ENCODE results near the gene ZNF592. TPM values are rescaled to one million over a fixed set of nuclear protein-coding genes. Genes with fewer than 3 reads are reported as not detected.
"Not testable (repeated sequence)": the region's sequence is repeated elsewhere in the genome, so short reads cannot be mapped to it uniquely, and the experiment has no call there.

The ZNF592 gene
- polyA plus RNA-seq, 1 donor from 2014 or later = 3.9 TPM

DNA sequence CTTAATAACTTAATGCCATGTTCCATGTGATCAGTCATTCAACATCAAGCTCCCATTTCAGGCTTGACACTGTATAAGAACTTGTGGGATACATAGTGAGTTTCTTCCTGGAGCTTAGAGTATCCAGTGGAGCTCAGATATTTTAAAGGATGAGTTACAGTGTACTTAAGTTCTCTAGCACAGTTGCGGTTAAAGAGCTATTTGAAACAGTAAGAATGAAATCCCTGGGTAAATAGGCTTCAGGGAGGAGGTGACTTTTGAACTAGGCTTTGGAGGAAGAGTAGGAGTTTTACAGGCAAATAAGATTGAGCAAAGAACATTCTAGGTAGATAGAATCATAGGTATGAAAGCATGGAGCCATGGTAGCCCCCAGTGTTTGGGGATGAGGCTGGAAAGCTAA, 3.8 kb downstream of the ZNF592 start:
- no peaks in the 10 kb centered on the region for H3F3A ChIP-seq (ENCODE audit: insufficient read depth, low read length, poor library complexity, severe bottlenecking)
- no peaks in the 10 kb centered on the region for H4K20me1 ChIP-seq (ENCODE audit: insufficient read depth)
- no peaks in the 10 kb centered on the region for H3K36me3 ChIP-seq (ENCODE audit: insufficient read depth, low read length)
- TF ChIP-seq TAF1 (IDR thresholded peaks at IDR 0.05; ENCODE audit: low read depth) = no peak
- no peak for TF ChIP-seq EP300 (conservative IDR thresholded peaks at IDR 0.05; ENCODE audit: poor library complexity, severe bottlenecking)
- TF ChIP-seq RAD21 (conservative IDR thresholded peaks at IDR 0.05) = no peak
- TF ChIP-seq EZH2 (IDR thresholded peaks at IDR 0.05; ENCODE audit: borderline replicate concordance, insufficient read depth, low read length, poor library complexity, severe bottlenecking) = no peak
- TF ChIP-seq SMC3 (conservative IDR thresholded peaks at IDR 0.05; ENCODE audit: poor library complexity) = no peak
- TF ChIP-seq POLR2AphosphoS5 (IDR thresholded peaks at IDR 0.05) = no peak
- TF ChIP-seq, protein P1, sequence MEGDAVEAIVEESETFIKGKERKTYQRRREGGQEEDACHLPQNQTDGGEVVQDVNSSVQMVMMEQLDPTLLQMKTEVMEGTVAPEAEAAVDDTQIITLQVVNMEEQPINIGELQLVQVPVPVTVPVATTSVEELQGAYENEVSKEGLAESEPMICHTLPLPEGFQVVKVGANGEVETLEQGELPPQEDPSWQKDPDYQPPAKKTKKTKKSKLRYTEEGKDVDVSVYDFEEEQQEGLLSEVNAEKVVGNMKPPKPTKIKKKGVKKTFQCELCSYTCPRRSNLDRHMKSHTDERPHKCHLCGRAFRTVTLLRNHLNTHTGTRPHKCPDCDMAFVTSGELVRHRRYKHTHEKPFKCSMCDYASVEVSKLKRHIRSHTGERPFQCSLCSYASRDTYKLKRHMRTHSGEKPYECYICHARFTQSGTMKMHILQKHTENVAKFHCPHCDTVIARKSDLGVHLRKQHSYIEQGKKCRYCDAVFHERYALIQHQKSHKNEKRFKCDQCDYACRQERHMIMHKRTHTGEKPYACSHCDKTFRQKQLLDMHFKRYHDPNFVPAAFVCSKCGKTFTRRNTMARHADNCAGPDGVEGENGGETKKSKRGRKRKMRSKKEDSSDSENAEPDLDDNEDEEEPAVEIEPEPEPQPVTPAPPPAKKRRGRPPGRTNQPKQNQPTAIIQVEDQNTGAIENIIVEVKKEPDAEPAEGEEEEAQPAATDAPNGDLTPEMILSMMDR (IDR thresholded peaks at IDR 0.05; ENCODE audit: poor library complexity, severe bottlenecking) = no peak
- TF ChIP-seq MXI1 (conservative IDR thresholded peaks at IDR 0.05; ENCODE audit: poor library complexity, severe bottlenecking) = no peak
- TF ChIP-seq, protein P2, sequence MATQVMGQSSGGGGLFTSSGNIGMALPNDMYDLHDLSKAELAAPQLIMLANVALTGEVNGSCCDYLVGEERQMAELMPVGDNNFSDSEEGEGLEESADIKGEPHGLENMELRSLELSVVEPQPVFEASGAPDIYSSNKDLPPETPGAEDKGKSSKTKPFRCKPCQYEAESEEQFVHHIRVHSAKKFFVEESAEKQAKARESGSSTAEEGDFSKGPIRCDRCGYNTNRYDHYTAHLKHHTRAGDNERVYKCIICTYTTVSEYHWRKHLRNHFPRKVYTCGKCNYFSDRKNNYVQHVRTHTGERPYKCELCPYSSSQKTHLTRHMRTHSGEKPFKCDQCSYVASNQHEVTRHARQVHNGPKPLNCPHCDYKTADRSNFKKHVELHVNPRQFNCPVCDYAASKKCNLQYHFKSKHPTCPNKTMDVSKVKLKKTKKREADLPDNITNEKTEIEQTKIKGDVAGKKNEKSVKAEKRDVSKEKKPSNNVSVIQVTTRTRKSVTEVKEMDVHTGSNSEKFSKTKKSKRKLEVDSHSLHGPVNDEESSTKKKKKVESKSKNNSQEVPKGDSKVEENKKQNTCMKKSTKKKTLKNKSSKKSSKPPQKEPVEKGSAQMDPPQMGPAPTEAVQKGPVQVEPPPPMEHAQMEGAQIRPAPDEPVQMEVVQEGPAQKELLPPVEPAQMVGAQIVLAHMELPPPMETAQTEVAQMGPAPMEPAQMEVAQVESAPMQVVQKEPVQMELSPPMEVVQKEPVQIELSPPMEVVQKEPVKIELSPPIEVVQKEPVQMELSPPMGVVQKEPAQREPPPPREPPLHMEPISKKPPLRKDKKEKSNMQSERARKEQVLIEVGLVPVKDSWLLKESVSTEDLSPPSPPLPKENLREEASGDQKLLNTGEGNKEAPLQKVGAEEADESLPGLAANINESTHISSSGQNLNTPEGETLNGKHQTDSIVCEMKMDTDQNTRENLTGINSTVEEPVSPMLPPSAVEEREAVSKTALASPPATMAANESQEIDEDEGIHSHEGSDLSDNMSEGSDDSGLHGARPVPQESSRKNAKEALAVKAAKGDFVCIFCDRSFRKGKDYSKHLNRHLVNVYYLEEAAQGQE (IDR thresholded peaks at IDR 0.05; ENCODE audit: borderline replicate concordance) = no peak
- no peak overlapping the region for H3K4me3 ChIP-seq (ENCODE audit: low read length)
- H3K9ac ChIP-seq (ENCODE audit: low read length) = no peak overlapping the region
- no peak overlapping the region for H3K4me2 ChIP-seq (ENCODE audit: low read length)
- H3K9me3 ChIP-seq (ENCODE audit: low read length) = no peaks in the 10 kb centered on the region
- no peaks in the 10 kb centered on the region for H3K27me3 ChIP-seq (ENCODE audit: insufficient read depth, low read depth, low read length)
- no peaks in the 10 kb centered on the region for H3K9me2 ChIP-seq (ENCODE audit: insufficient read depth, low read length)
- no peak overlapping the region for H3K27ac ChIP-seq (ENCODE audit: low read length)
- no peak overlapping the region for H2AFZ ChIP-seq (ENCODE audit: low read depth, low read length)
- H3K79me2 ChIP-seq (replicated peaks; ENCODE audit: insufficient read depth, low read length) = peaks cover 70% of the 10 kb centered on the region

DNA sequence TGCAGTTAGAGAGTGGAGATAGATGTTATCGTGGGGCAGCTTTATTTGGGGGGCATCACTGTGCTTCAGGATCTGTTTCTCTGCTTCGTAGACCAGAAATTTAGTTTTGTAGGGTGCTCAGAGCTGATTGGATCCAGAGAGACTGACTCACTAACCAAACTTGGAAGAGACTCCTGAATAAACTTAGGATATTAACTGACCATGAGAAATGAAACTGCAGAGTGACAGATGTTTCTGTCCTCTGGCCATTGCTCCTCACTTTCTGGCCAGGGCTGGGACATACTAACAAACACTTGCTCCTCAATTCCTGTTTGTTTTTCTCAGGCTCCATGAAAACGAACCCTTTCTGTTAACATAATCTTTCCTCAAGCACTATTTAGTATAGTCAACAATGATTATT, 4.3 kb downstream of the ZNF592 start:
- Histone ChIP-seq H2AFZ (ENCODE audit: low read depth, low read length) (no peak overlapping the region), H3K79me2 (replicated peaks; ENCODE audit: insufficient read depth, low read length) (peaks cover 70% of the 10 kb centered on the region), H3K9me3 (ENCODE audit: low read length) (no peaks in the 10 kb centered on the region), H4K20me1 (ENCODE audit: insufficient read depth) (no peaks in the 10 kb centered on the region), H3K4me3 (ENCODE audit: low read length) (no peak overlapping the region), H3K27me3 (ENCODE audit: insufficient read depth, low read depth, low read length) (no peaks in the 10 kb centered on the region), H3K9ac (ENCODE audit: low read length) (no peak overlapping the region), H3K36me3 (ENCODE audit: insufficient read depth, low read length) (no peaks in the 10 kb centered on the region), H3K4me2 (ENCODE audit: low read length) (no peak overlapping the region), H3F3A (ENCODE audit: insufficient read depth, low read length, poor library complexity, severe bottlenecking) (no peaks in the 10 kb centered on the region), H3K9me2 (ENCODE audit: insufficient read depth, low read length) (no peaks in the 10 kb centered on the region), H3K27ac (ENCODE audit: low read length) (no peak overlapping the region)
- TF ChIP-seq, protein P1 (IDR thresholded peaks at IDR 0.05; ENCODE audit: poor library complexity, severe bottlenecking) = no peak
- TF ChIP-seq EP300 (conservative IDR thresholded peaks at IDR 0.05; ENCODE audit: poor library complexity, severe bottlenecking) (no peak), POLR2AphosphoS5 (IDR thresholded peaks at IDR 0.05) (no peak), EZH2 (IDR thresholded peaks at IDR 0.05; ENCODE audit: borderline replicate concordance, insufficient read depth, low read length, poor library complexity, severe bottlenecking) (no peak), RAD21 (conservative IDR thresholded peaks at IDR 0.05) (no peak), TAF1 (IDR thresholded peaks at IDR 0.05; ENCODE audit: low read depth) (no peak)
- TF ChIP-seq, protein P2 (IDR thresholded peaks at IDR 0.05; ENCODE audit: borderline replicate concordance) = no peak

DNA sequence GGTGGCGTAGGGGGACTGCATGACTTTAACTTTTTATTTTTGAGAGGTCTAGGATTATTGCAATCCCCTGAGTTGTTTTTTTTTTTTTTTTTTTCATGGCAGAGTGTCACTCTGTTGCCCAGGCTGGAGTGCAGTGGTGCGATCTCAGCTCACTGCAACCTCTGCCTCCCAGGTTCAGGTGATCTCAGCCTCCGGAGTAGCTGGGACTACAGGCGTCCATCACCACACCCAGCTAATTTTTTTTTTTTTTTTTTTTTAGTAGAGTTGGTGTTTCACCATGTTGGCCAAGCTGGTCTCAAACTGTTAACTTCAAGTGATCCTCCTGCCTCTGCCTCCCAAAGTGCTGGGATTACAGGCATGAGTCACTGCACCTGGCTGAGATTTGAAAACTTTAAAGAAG, 6.5 kb downstream of the ZNF592 start:
- not testable (repeated sequence) for H4K20me1 ChIP-seq (ENCODE audit: insufficient read depth); H3F3A ChIP-seq (ENCODE audit: insufficient read depth, low read length, poor library complexity, severe bottlenecking); H3K9ac ChIP-seq (ENCODE audit: low read length); H2AFZ ChIP-seq (ENCODE audit: low read depth, low read length); H3K9me3 ChIP-seq (ENCODE audit: low read length); H3K36me3 ChIP-seq (ENCODE audit: insufficient read depth, low read length); H3K4me3 ChIP-seq (ENCODE audit: low read length); H3K27ac ChIP-seq (ENCODE audit: low read length); H3K27me3 ChIP-seq (ENCODE audit: insufficient read depth, low read depth, low read length); H3K4me2 ChIP-seq (ENCODE audit: low read length); H3K9me2 ChIP-seq (ENCODE audit: insufficient read depth, low read length)
- H3K79me2 ChIP-seq (replicated peaks; ENCODE audit: insufficient read depth, low read length) = peaks cover 67% of the 10 kb centered on the region
